ENCODE results near the gene RFX4.
A peak's percentile ranks its signal among the peaks of the same experiment; 100 is the strongest.

Gene RFX4

GRCh38 chr12:106585105-106585520 is 2.3 kb downstream of the RFX4 start:
- Mint-ChIP-seq H3K4me1 (peaks cover 29% of the 10 kb centered on the region), H3K27ac (no peak overlapping the region), H3K36me3 (peaks cover 6% of the 10 kb centered on the region), H3K9me3 (no peaks in the 10 kb centered on the region), H3K4me3 (peak overlapping the region; percentile 8)
- ATAC-seq (no peak), DNase-seq (ENCODE audit: low spot score in 2 of 2) (no peak)

- no peaks in the 10 kb centered on the region for H3K9me3 Mint-ChIP-seq
- H3K4me1 Mint-ChIP-seq, result peaks cover 28% of the 10 kb centered on the region
- H3K36me3 Mint-ChIP-seq, result peaks cover 6% of the 10 kb centered on the region
- no peak overlapping the region for H3K27ac Mint-ChIP-seq
- ATAC-seq (no peak), DNase-seq (ENCODE audit: low spot score in 2 of 2) (peak in 1 of 2 donors; percentile 54)
- H3K4me3 Mint-ChIP-seq, result peak overlapping the region; percentile 8
Measured at GRCh38 chr12:106585521-106586277, 2.9 kb downstream of the RFX4 start.

- peaks cover 6% of the 10 kb centered on the region for H3K36me3 Mint-ChIP-seq
- DNase-seq (ENCODE audit: low spot score in 2 of 2) (no peak), ATAC-seq (no peak)
- H3K4me3 Mint-ChIP-seq, result peak overlapping the region; percentile 8
- peaks cover 24% of the 10 kb centered on the region for H3K4me1 Mint-ChIP-seq
- H3K27ac Mint-ChIP-seq, result no peak overlapping the region
- H3K9me3 Mint-ChIP-seq, result no peaks in the 10 kb centered on the region
Measured at GRCh38 chr12:106586278-106586802, 3.5 kb downstream of the RFX4 start.

- H3K27ac Mint-ChIP-seq, result no peak overlapping the region
Measured at GRCh38 chr12:106586803-106587684, 4.2 kb downstream of the RFX4 start.

GRCh38 chr12:106588771-106589170 is 6.0 kb downstream of the RFX4 start:
- ATAC-seq (no peak), DNase-seq (ENCODE audit: low spot score in 2 of 2) (no peak)
- no peaks in the 10 kb centered on the region for H3K9me3 Mint-ChIP-seq
- no peak overlapping the region for H3K4me3 Mint-ChIP-seq
- H3K27ac Mint-ChIP-seq, result no peak overlapping the region
- H3K36me3 Mint-ChIP-seq, result no peaks in the 10 kb centered on the region
- H3K4me1 Mint-ChIP-seq, result peaks cover 7% of the 10 kb centered on the region

More at GRCh38 chr12:106586803-106587684, 4.2 kb downstream of the RFX4 start:
- no peaks in the 10 kb centered on the region for H3K9me3 Mint-ChIP-seq
- ATAC-seq, result no peak
- no peak overlapping the region for H3K4me3 Mint-ChIP-seq
- no peak for DNase-seq (ENCODE audit: low spot score in 2 of 2)
- peaks cover 6% of the 10 kb centered on the region for H3K36me3 Mint-ChIP-seq
- peaks cover 20% of the 10 kb centered on the region for H3K4me1 Mint-ChIP-seq

- ATAC-seq (no peak), DNase-seq (ENCODE audit: low spot score in 2 of 2) (no peak)
- Mint-ChIP-seq H3K9me3 (no peaks in the 10 kb centered on the region), H3K36me3 (no peaks in the 10 kb centered on the region), H3K4me1 (peaks cover 5% of the 10 kb centered on the region), H3K27ac (no peak overlapping the region), H3K4me3 (no peak overlapping the region)
Measured at GRCh38 chr12:106590601-106591000, 7.8 kb downstream of the RFX4 start.

- Mint-ChIP-seq H3K4me1 (peaks cover 4% of the 10 kb centered on the region), H3K36me3 (no peaks in the 10 kb centered on the region), H3K27ac (no peak overlapping the region), H3K9me3 (no peaks in the 10 kb centered on the region), H3K4me3 (no peak overlapping the region)
- no peak for ATAC-seq
- no peak for DNase-seq (ENCODE audit: low spot score in 2 of 2)
Measured at GRCh38 chr12:106594447-106594846, 11.6 kb downstream of the RFX4 start.

GRCh38 chr12:106595268-106595667 is 12.5 kb downstream of the RFX4 start:
- Mint-ChIP-seq H3K36me3 (no peaks in the 10 kb centered on the region), H3K4me3 (no peak overlapping the region), H3K9me3 (no peaks in the 10 kb centered on the region), H3K27ac (no peak overlapping the region), H3K4me1 (peaks cover 4% of the 10 kb centered on the region)
- ATAC-seq, result no peak
- no peak for DNase-seq (ENCODE audit: low spot score in 2 of 2)

- Mint-ChIP-seq H3K27ac (no peak overlapping the region), H3K36me3 (no peaks in the 10 kb centered on the region), H3K9me3 (no peaks in the 10 kb centered on the region), H3K4me3 (no peak overlapping the region), H3K4me1 (peaks cover 4% of the 10 kb centered on the region)
- ATAC-seq (no peak), DNase-seq (ENCODE audit: low spot score in 2 of 2) (no peak)
Measured at GRCh38 chr12:106598003-106598402, 15.2 kb downstream of the RFX4 start.

- Mint-ChIP-seq H3K36me3 (no peaks in the 10 kb centered on the region), H3K9me3 (no peaks in the 10 kb centered on the region), H3K27ac (no peak overlapping the region), H3K4me1 (peaks cover 4% of the 10 kb centered on the region), H3K4me3 (no peak overlapping the region)
- ATAC-seq (no peak), DNase-seq (ENCODE audit: low spot score in 2 of 2) (no peak)
Measured at GRCh38 chr12:106599302-106599701, 16.5 kb downstream of the RFX4 start.

GRCh38 chr12:106600503-106600902 is 17.7 kb downstream of the RFX4 start:
- Mint-ChIP-seq H3K4me1 (no peaks in the 10 kb centered on the region), H3K4me3 (no peak overlapping the region), H3K9me3 (no peaks in the 10 kb centered on the region), H3K27ac (no peak overlapping the region), H3K36me3 (no peaks in the 10 kb centered on the region)
- no peak for ATAC-seq
- no peak for DNase-seq (ENCODE audit: low spot score in 2 of 2)

GRCh38 chr12:106601031-106601430 is 18.2 kb downstream of the RFX4 start:
- DNase-seq (ENCODE audit: low spot score in 2 of 2) (no peak), ATAC-seq (no peak)
- H3K4me1 Mint-ChIP-seq, result no peaks in the 10 kb centered on the region
- H3K4me3 Mint-ChIP-seq, result no peak overlapping the region
- no peaks in the 10 kb centered on the region for H3K36me3 Mint-ChIP-seq
- H3K27ac Mint-ChIP-seq, result no peak overlapping the region
- H3K9me3 Mint-ChIP-seq, result no peaks in the 10 kb centered on the region

GRCh38 chr12:106601496-106601895 is 18.7 kb downstream of the RFX4 start:
- ATAC-seq (no peak), DNase-seq (ENCODE audit: low spot score in 2 of 2) (no peak)
- Mint-ChIP-seq H3K36me3 (no peaks in the 10 kb centered on the region), H3K4me3 (no peak overlapping the region), H3K27ac (no peak overlapping the region), H3K4me1 (no peaks in the 10 kb centered on the region), H3K9me3 (no peaks in the 10 kb centered on the region)

- DNase-seq (ENCODE audit: low spot score in 2 of 2) (no peak), ATAC-seq (no peak)
- no peak overlapping the region for H3K27ac Mint-ChIP-seq
- no peaks in the 10 kb centered on the region for H3K36me3 Mint-ChIP-seq
- no peaks in the 10 kb centered on the region for H3K4me1 Mint-ChIP-seq
- H3K4me3 Mint-ChIP-seq, result no peak overlapping the region
- no peaks in the 10 kb centered on the region for H3K9me3 Mint-ChIP-seq
Measured at GRCh38 chr12:106602076-106602475, 19.3 kb downstream of the RFX4 start.

GRCh38 chr12:106605254-106605653 is 22.4 kb downstream of the RFX4 start:
- DNase-seq (ENCODE audit: low spot score in 2 of 2) (no peak), ATAC-seq (no peak)
- no peak overlapping the region for H3K27ac Mint-ChIP-seq
- no peaks in the 10 kb centered on the region for H3K4me1 Mint-ChIP-seq
- H3K4me3 Mint-ChIP-seq, result no peak overlapping the region
- no peaks in the 10 kb centered on the region for H3K36me3 Mint-ChIP-seq
- H3K9me3 Mint-ChIP-seq, result peaks cover under 1% of the 10 kb centered on the region

All from stimulated activated effector memory CD8-positive, alpha-beta T cell treated with anti-CD3 and anti-CD28 coated beads, Interleukin-12 subunit alpha, Interleukin-12 subunit beta, amount 100 ng/mL, for 72 hours (primary cell).